SK-N-SH treated with all-trans-retinoic acid at 6 μM for 48 hours (cell line): ENCODE results near the gene GDA.

Experiments
- ESRRG ChIP-seq: fragments of 250-450 bp; sonication (Bioruptor Pico); IDR thresholded peaks from 2 replicates; pipeline ENCODE4 v1.6.1; 2021; ENCODE audit warnings: mild to moderate bottlenecking
- RARB ChIP-seq: fragments of 250-450 bp; sonication (Bioruptor Pico); IDR thresholded peaks from 2 replicates; pipeline ENCODE4 v1.8.0; 2021; ENCODE audit warnings: mild to moderate bottlenecking, moderate library complexity
- TOX ChIP-seq: fragments of 250-450 bp; sonication (Bioruptor Pico); IDR thresholded peaks from 2 replicates; pipeline ENCODE4 v1.8.0; 2021; ENCODE audit warnings: mild to moderate bottlenecking, moderate library complexity, borderline replicate concordance
- ZC3H10 ChIP-seq: fragments of 250-450 bp; sonication (Bioruptor Pico); IDR thresholded peaks from 2 replicates; pipeline ENCODE4 v1.5.1; 2021; ENCODE audit warnings: mild to moderate bottlenecking, moderate library complexity
- ZFP3 ChIP-seq: fragments of 250-450 bp; sonication (Bioruptor Pico); IDR thresholded peaks from 2 replicates; pipeline ENCODE4 v1.5.0; 2020; ENCODE audit warnings: mild to moderate bottlenecking, moderate library complexity
- ZNF8 ChIP-seq: fragments of 450-650 bp; formaldehyde crosslinking; IDR thresholded peaks from 2 replicates; pipeline ENCODE4 v1.5.0; 2020; ENCODE audit warnings: mild to moderate bottlenecking, moderate library complexity
- TF ChIP-seq, protein P1 (sequence below): fragments of 250-450 bp; sonication (Bioruptor Pico); IDR thresholded peaks from 2 replicates; pipeline ENCODE4 v1.5.0; 2020; ENCODE audit warnings: mild to moderate bottlenecking, moderate library complexity
- TF ChIP-seq, protein P2 (sequence below): fragments of 250-450 bp; sonication (Bioruptor Pico); IDR thresholded peaks from 2 replicates; pipeline ENCODE4 v1.5.1; 2020; ENCODE audit warnings: low read depth, mild to moderate bottlenecking, moderate library complexity
- TF ChIP-seq, protein P3 (sequence below): fragments of 250-450 bp; sonication (Bioruptor Pico); IDR thresholded peaks from 2 replicates; pipeline ENCODE4 v1.8.0; 2021; ENCODE audit warnings: low read depth, mild to moderate bottlenecking, moderate library complexity, borderline replicate concordance

DNA sequence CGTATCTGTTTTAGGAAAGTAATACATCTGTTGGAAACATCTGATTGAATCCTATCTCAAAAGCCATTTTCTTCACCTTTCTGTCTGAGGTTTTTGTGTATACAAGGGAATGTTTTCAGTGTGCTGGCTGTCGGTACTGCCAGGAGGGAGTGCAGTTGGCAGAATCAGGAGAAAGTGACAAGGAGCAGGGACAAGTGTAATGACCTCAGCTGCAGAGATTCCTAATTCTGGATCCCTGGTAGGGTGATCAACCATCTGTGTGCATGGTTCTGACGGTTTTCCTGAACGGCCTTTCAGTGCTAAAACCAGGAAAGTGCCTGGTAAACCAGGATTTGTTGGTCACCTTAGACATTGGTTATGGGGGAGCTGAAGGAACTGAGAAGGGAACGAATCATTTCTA, 1.6 kb upstream of the GDA start:
- TF ChIP-seq, protein P1, sequence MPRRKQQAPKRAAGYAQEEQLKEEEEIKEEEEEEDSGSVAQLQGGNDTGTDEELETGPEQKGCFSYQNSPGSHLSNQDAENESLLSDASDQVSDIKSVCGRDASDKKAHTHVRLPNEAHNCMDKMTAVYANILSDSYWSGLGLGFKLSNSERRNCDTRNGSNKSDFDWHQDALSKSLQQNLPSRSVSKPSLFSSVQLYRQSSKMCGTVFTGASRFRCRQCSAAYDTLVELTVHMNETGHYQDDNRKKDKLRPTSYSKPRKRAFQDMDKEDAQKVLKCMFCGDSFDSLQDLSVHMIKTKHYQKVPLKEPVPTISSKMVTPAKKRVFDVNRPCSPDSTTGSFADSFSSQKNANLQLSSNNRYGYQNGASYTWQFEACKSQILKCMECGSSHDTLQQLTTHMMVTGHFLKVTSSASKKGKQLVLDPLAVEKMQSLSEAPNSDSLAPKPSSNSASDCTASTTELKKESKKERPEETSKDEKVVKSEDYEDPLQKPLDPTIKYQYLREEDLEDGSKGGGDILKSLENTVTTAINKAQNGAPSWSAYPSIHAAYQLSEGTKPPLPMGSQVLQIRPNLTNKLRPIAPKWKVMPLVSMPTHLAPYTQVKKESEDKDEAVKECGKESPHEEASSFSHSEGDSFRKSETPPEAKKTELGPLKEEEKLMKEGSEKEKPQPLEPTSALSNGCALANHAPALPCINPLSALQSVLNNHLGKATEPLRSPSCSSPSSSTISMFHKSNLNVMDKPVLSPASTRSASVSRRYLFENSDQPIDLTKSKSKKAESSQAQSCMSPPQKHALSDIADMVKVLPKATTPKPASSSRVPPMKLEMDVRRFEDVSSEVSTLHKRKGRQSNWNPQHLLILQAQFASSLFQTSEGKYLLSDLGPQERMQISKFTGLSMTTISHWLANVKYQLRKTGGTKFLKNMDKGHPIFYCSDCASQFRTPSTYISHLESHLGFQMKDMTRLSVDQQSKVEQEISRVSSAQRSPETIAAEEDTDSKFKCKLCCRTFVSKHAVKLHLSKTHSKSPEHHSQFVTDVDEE (CRISPR knock-in tag) = no peak
- TF ChIP-seq TOX = no peak
- no peak for TF ChIP-seq RARB (CRISPR knock-in tag)
- no peak for TF ChIP-seq ZC3H10 (CRISPR knock-in tag)
- TF ChIP-seq ZNF8 (CRISPR knock-in tag) = no peak
- no peak for TF ChIP-seq ESRRG (CRISPR knock-in tag)
- TF ChIP-seq, protein P2, sequence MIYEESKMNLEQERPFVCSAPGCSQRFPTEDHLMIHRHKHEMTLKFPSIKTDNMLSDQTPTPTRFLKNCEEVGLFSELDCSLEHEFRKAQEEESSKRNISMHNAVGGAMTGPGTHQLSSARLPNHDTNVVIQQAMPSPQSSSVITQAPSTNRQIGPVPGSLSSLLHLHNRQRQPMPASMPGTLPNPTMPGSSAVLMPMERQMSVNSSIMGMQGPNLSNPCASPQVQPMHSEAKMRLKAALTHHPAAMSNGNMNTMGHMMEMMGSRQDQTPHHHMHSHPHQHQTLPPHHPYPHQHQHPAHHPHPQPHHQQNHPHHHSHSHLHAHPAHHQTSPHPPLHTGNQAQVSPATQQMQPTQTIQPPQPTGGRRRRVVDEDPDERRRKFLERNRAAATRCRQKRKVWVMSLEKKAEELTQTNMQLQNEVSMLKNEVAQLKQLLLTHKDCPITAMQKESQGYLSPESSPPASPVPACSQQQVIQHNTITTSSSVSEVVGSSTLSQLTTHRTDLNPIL (CRISPR knock-in tag) = no peak
- TF ChIP-seq, protein P3, sequence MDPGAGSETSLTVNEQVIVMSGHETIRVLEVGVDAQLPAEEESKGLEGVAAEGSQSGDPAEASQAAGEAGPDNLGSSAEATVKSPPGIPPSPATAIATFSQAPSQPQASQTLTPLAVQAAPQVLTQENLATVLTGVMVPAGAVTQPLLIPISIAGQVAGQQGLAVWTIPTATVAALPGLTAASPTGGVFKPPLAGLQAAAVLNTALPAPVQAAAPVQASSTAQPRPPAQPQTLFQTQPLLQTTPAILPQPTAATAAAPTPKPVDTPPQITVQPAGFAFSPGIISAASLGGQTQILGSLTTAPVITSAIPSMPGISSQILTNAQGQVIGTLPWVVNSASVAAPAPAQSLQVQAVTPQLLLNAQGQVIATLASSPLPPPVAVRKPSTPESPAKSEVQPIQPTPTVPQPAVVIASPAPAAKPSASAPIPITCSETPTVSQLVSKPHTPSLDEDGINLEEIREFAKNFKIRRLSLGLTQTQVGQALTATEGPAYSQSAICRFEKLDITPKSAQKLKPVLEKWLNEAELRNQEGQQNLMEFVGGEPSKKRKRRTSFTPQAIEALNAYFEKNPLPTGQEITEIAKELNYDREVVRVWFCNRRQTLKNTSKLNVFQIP = no peak
- TF ChIP-seq ZFP3 = no peak
